A549 (cell line): ENCODE results near the gene QSOX1. TPM values are rescaled to one million over a fixed set of nuclear protein-coding genes. Genes with fewer than 3 reads are reported as not detected.

ENCODE experiments used
- ATAC-seq, 2 experiments: fragments of 200-7000 bp in 1 of 2; fragments of >200 bp in 1 of 2; cut with Nextera tagmentation in 1 of 2; cut with Tn5 transposase in 1 of 2; 3 replicates each; pipeline versions ENCODE4 v1.8.0 to v1.9.1; 2018 to 2020; ENCODE audit warnings: mild to moderate bottlenecking in 1 of 2, moderate library complexity in 1 of 2
- CTCF ChIA-PET: fragments of 300-600 bp; sonication (Branson Sonifier 250); formaldehyde crosslinking; extraction: SDS; loops from one replicate; lab custom pipeline; 2021; ENCODE audit warnings: antibody characterized with exemption, inconsistent platforms; lab: Yijun Ruan, JAX
- POLR2A ChIA-PET: fragments of 350-600 bp; formaldehyde crosslinking; extraction: SDS; loops from one replicate; lab custom pipeline; 2021; ENCODE audit warnings: antibody characterized with exemption, inconsistent platforms; lab: Yijun Ruan, JAX
- DNase-seq, 2 experiments: peaks; one replicate each; pipeline versions ENCODE4 v3.0.0 to v3.0.0-alpha.2; 2011 to 2016; ENCODE audit warnings: low read depth in 1 of 2, low spot score in 1 of 2
- FAIRE-seq: peaks from 2 replicates; lab custom pipeline; 2011; peaks lifted over from hg19 to GRCh38; lab: Jason Lieb, UNC
- H3K27ac ChIP-seq, 2 experiments: fragments of >200 bp; sonication (Bioruptor Twin); formaldehyde crosslinking; 3 replicates each; pipeline ENCODE4 v1.5.1; 2016 to 2017
- H3K4me1 ChIP-seq: fragments of >200 bp; sonication (Bioruptor Twin); formaldehyde crosslinking; 3 replicates; pipeline ENCODE4 v1.6.1; 2016
- H3K4me2 ChIP-seq: fragments of >200 bp; sonication (Bioruptor Twin); formaldehyde crosslinking; 3 replicates; pipeline ENCODE4 v1.6.1; 2016
- H3K4me3 ChIP-seq: fragments of >200 bp; sonication (Bioruptor Twin); formaldehyde crosslinking; 3 replicates; pipeline ENCODE4 v1.5.1; 2016
- H3K9me3 ChIP-seq: fragments of >200 bp; sonication (Bioruptor Twin); formaldehyde crosslinking; 3 replicates; pipeline ENCODE4 v1.6.1; 2016
- ATOH8 ChIP-seq: fragments of 250-450 bp; sonication (Bioruptor Pico); IDR thresholded peaks from 2 replicates; pipeline ENCODE4 v1.5.0; 2020; ENCODE audit warnings: low read depth, mild to moderate bottlenecking, moderate library complexity
- CBX2 ChIP-seq: fragments of 200-600 bp; sonication (generic); IDR thresholded peaks from 2 replicates; pipeline ENCODE4 v1.6.1; 2016; ENCODE audit warnings: low read depth, mild to moderate bottlenecking, borderline replicate concordance
- CEBPB ChIP-seq, 2 experiments: fragments of >200 bp in 1 of 2; sonication (Bioruptor Twin) in 1 of 2; formaldehyde crosslinking in 1 of 2; IDR thresholded peaks; 2 replicates each; pipeline ENCODE4 v1.6.1; 2012 to 2016
- CHD2 ChIP-seq: fragments of 150-350 bp; IDR thresholded peaks from 2 replicates; pipeline ENCODE4 v1.6.1; 2014; ENCODE audit warnings: low read length; ENCODE audit not compliant: partially characterized antibody
- CHD4 ChIP-seq: fragments of 200-600 bp; sonication (generic); IDR thresholded peaks from 2 replicates; pipeline ENCODE4 v1.6.1; 2016; ENCODE audit warnings: antibody characterized with exemption, mild to moderate bottlenecking, borderline replicate concordance
- E2F6 ChIP-seq: IDR thresholded peaks from 2 replicates; pipeline ENCODE4 v1.6.1; 2012; ENCODE audit warnings: low read depth, borderline replicate concordance
- EHF ChIP-seq: fragments of 250-450 bp; sonication (Bioruptor Pico); IDR thresholded peaks from 2 replicates; pipeline ENCODE4 v1.5.0; 2020; ENCODE audit warnings: mild to moderate bottlenecking
- ELK1 ChIP-seq: fragments of 150-350 bp; IDR thresholded peaks from 2 replicates; pipeline ENCODE4 v1.6.1; 2014; ENCODE audit warnings: low read depth, mild to moderate bottlenecking, low read length
- EP300 ChIP-seq, 2 experiments: fragments of >200 bp; sonication (Bioruptor Twin); formaldehyde crosslinking; IDR thresholded peaks; 2 replicates in 1 of 2; 3 replicates in 1 of 2; pipeline ENCODE4 v1.6.1; 2016 to 2017
- GATA3 ChIP-seq: IDR thresholded peaks from 2 replicates; pipeline ENCODE4 v1.6.1; 2012; ENCODE audit warnings: borderline replicate concordance
- HDAC2 ChIP-seq: fragments of 200-600 bp; sonication (generic); IDR thresholded peaks from 2 replicates; pipeline ENCODE4 v1.6.1; 2016
- HMGXB4 ChIP-seq: fragments of 250-450 bp; sonication (Bioruptor Pico); IDR thresholded peaks from 2 replicates; pipeline ENCODE4 v1.5.0; 2021; ENCODE audit warnings: mild to moderate bottlenecking, moderate library complexity, borderline replicate concordance
- HOXB5 ChIP-seq: fragments of 250-450 bp; sonication (Bioruptor Pico); IDR thresholded peaks from 2 replicates; pipeline ENCODE4 v1.5.0; 2020; ENCODE audit warnings: mild to moderate bottlenecking, moderate library complexity
- MAFK ChIP-seq: fragments of 450-650 bp; IDR thresholded peaks from 2 replicates; pipeline ENCODE4 v1.6.1; 2014; ENCODE audit not compliant: partially characterized antibody
- MAX ChIP-seq: IDR thresholded peaks from 2 replicates; pipeline ENCODE4 v1.6.1; 2012
- NPAS2 ChIP-seq: fragments of 250-450 bp; sonication (Bioruptor Pico); IDR thresholded peaks from 2 replicates; pipeline ENCODE4 v1.8.0; 2022; ENCODE audit warnings: mild to moderate bottlenecking, moderate library complexity, borderline replicate concordance
- NR3C1 ChIP-seq: fragments of >200 bp; sonication (Bioruptor Twin); formaldehyde crosslinking; IDR thresholded peaks from 3 replicates; pipeline ENCODE4 v1.6.1; 2017
- PBX3 ChIP-seq: IDR thresholded peaks from 2 replicates; pipeline ENCODE4 v1.6.1; 2012
- PHF8 ChIP-seq: fragments of 200-600 bp; sonication (generic); IDR thresholded peaks from 2 replicates; pipeline ENCODE4 v1.6.1; 2016; ENCODE audit warnings: low read depth, mild to moderate bottlenecking, antibody characterized with exemption, moderate library complexity, borderline replicate concordance
- POLR2AphosphoS2 ChIP-seq: conservative IDR thresholded peaks from 2 replicates; pipeline ENCODE4 v1.6.1; 2012; ENCODE audit warnings: low read length, improper control_type of control experiment, inconsistent platforms
- RARB ChIP-seq: fragments of 250-450 bp; sonication (Bioruptor Pico); IDR thresholded peaks from 2 replicates; pipeline ENCODE4 v1.8.0; 2021; ENCODE audit warnings: mild to moderate bottlenecking, moderate library complexity
- RNF2 ChIP-seq: fragments of 200-600 bp; sonication (generic); IDR thresholded peaks from 2 replicates; pipeline ENCODE4 v1.6.1; 2016; ENCODE audit warnings: low read depth, mild to moderate bottlenecking, antibody characterized with exemption, moderate library complexity, borderline replicate concordance
- USF2 ChIP-seq: fragments of 450-650 bp; IDR thresholded peaks from 2 replicates; pipeline ENCODE4 v1.6.1; 2014; ENCODE audit warnings: antibody characterized with exemption
- ZFP36 ChIP-seq: fragments of 450-650 bp; IDR thresholded peaks from 2 replicates; pipeline ENCODE4 v1.6.1; 2014; ENCODE audit warnings: borderline replicate concordance; ENCODE audit not compliant: partially characterized antibody
- ZSCAN20 ChIP-seq: fragments of 250-450 bp; sonication (Bioruptor Pico); IDR thresholded peaks from 2 replicates; pipeline ENCODE4 v1.8.0; 2022; ENCODE audit warnings: mild to moderate bottlenecking, moderate library complexity
- WGBS: methylation state at CpG from one replicate; pipeline ENCODE4 v1.1.6; 2017; ENCODE audit errors: missing lambda C conversion rate; 5-methylcytosine and 5-hydroxymethylcytosine counted together
- polyA plus RNA-seq, 4 experiments: library from polyadenylated mRNA; depleted of rRNA in 3 of 4; stranded (reverse); fragments of >200 nt; fragmentation: RNase III in 1 of 4; extraction: RNeasy Plus Mini Kit Qiagen cat#74134 plus additional on column Dnase treatment in 1 of 4; gene quantifications; 2 replicates in 3 of 4; 3 replicates in 1 of 4; pipeline ENCODE4 v1.2.3, GENCODE V29; 2011 to 2017

QSOX1 gene
- polyA plus RNA-seq, 2 of the 4 experiments (the other 2 are of a cell fraction): 43.8 to 60.2 TPM

GRCh38 chr1:180230416-180230790 is 75.7 kb downstream of the QSOX1 start:
- H3K27ac ChIP-seq: peak overlapping the region; percentile 69 to 87
- peak; percentile 12 to 43 for ATAC-seq

GRCh38 chr1:180230791-180231505 is 76.3 kb downstream of the QSOX1 start:
- ChIA-PET CTCF (interaction anchor here (0.6 to 5.8 kb wide), 17 partner anchors 8 to 348 kb away, joined by 3 to 40 read pairs (median 6); partner anchors contain the start of gene TOR1AIP1), POLR2A (interaction anchor here (0.5 to 1.4 kb wide), 4 partner anchors 9 to 696 kb away, joined by 3 to 4 read pairs (median 3); partner anchors contain the start of genes ACBD6 and QSOX1)
- Histone ChIP-seq H3K4me3 (peak overlapping the region; percentile 70), H3K4me1 (peaks cover 4% of the 10 kb centered on the region; the same call in 2 of the 3 replicates), H3K9me3 (no peaks in the 10 kb centered on the region), H3K4me2 (peak overlapping the region; percentile 97), H3K27ac (peak overlapping the region; percentile 69 to 87)
- TF ChIP-seq NR3C1 (no peak), MAX (peak; percentile 35), CHD4 (no peak), ATOH8 (no peak), RNF2 (peak; percentile 17; the same call in 1 of the 2 replicates), ZFP36 (no peak), MAFK (no peak), CHD2 (no peak), E2F6 (peak; percentile 66; the same call in 1 of the 2 replicates), HMGXB4 (CRISPR knock-in tag) (no peak), PBX3 (no peak)
- 10% methylated on average over 3 of the region's 65 CpGs for WGBS
- peak in 1 of 2 experiments; percentile 56 for DNase-seq
- FAIRE-seq: no peak
- peak; percentile 27 to 57 for ATAC-seq

More at GRCh38 chr1:180230416-180230790, 75.7 kb downstream of the QSOX1 start:
- peak overlapping the region; percentile 97 for H3K4me2 ChIP-seq
- DNase-seq (peak in 1 of 2 experiments; percentile 47), FAIRE-seq (no peak)
- CTCF ChIA-PET: interaction anchor here (0.6 to 5.8 kb wide), 9 partner anchors 8 to 252 kb away, joined by 3 to 40 read pairs (median 14); no protein-coding TSS in a partner anchor
- H3K9me3 ChIP-seq: no peaks in the 10 kb centered on the region
- TF ChIP-seq POLR2AphosphoS2: no peak
- no peak for TF ChIP-seq USF2
- POLR2A ChIA-PET: interaction anchor here (0.8 to 1.4 kb wide), 3 partner anchors 9 to 272 kb away, joined by 3 to 4 read pairs (median 3); partner anchors contain the start of genes ACBD6 and QSOX1
- H3K4me3 ChIP-seq: peak overlapping the region; percentile 70
- H3K4me1 ChIP-seq: peaks cover 4% of the 10 kb centered on the region; the same call in 2 of the 3 replicates
- under 1% methylated on average over 17 of the region's 28 CpGs for WGBS

- DNase-seq (peak; percentile 80 to 90), ATAC-seq (peak; percentile 62 to 73), FAIRE-seq (no peak)
- POLR2A ChIA-PET: interaction anchor here (0.5 to 0.8 kb wide), 2 partner anchors 124 to 695 kb away, joined by 3 read pairs; no protein-coding TSS in a partner anchor
- Histone ChIP-seq H3K9me3 (no peaks in the 10 kb centered on the region), H3K4me2 (peak overlapping the region; percentile 97), H3K27ac (peak overlapping the region; percentile 69 to 87; a peak in 5 of 6 replicates), H3K4me3 (peak overlapping the region; percentile 70), H3K4me1 (peaks cover 4% of the 10 kb centered on the region; the same call in 2 of the 3 replicates)
- CTCF ChIA-PET: interaction anchor here (0.9 to 5.8 kb wide), 17 partner anchors 9 to 349 kb away, joined by 3 to 40 read pairs (median 6); partner anchors contain the start of gene TOR1AIP1
- WGBS: 2% methylated on average over 33 of the region's 37 CpGs
- TF ChIP-seq HOXB5 (CRISPR knock-in tag) (no peak), CEBPB (IDR thresholded peaks at IDR 0.05) (no peak), POLR2AphosphoS2 (no peak), ELK1 (no peak), HDAC2 (peak; percentile 94), RNF2 (peak; percentile 15; the same call in 1 of the 2 replicates), GATA3 (no peak), EHF (no peak), PHF8 (peak; percentile 31; the same call in 1 of the 2 replicates), ZSCAN20 (CRISPR knock-in tag) (no peak), NPAS2 (CRISPR knock-in tag) (no peak), CBX2 (no peak), RARB (CRISPR knock-in tag) (no peak), EP300 (IDR thresholded peaks at IDR 0.05) (no peak)
These were observed 76.8 kb downstream of the QSOX1 start for GRCh38 chr1:180231506-180231921.
